GM21360 (cell line): ENCODE measurements around the gene APEH.

Experiments used
- ATAC-seq: cut with Tn5 transposase; IDR thresholded peaks from one replicate; pipeline ENCODE4 v1.9.1; 2021; ENCODE audit warnings: mild to moderate bottlenecking, moderate library complexity; ENCODE audit not compliant: unreplicated experiment

APEH gene

DNA sequence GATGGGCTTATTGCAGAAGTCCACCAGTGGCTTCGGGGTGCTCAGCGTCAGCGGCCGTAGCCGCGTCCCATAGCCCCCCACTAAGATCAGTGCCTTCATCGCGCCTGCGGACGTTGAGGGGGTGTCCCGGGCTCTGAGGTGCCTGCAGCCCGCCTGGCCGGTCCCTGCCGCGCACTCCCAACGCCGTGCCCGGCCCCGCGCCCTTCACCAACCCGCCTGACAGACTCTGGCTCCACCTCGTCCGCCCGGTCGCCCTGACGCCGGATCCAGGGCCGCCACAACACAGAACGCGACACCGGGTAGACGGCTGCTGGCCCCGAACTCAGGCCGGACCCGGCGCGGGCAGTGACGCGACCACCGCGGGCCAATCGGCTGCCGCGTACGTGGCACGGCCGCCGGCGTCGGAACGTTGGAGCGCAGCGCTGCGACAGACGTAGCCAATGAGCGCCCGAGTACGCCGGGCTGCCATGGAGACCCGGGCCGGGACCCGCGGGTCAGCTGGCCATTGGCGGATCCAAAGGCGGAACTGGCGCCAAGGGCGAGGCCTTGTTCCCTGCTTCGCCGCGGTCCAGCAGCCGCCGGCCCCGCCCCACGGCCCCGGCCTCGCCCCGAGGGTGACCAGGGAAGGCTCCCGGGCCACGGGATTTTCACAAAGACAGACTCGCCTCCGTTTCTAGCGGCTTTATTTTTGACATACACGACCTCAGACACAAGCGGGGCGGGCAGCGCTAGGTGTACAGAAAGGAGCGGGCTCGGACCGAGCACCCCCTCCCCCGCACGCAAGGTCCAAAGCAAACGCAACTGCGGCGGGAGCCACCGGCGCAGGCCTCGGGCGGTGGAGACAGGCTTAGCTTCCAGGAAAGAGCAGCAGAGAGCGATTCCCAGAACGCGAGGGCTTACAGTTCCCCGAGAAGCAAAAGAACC lies 49.7 kb downstream of the APEH start, which contains the start of gene GMPPB:
Gene GMPPB (minus strand): TSS at position 324 of the 924 bp plus-strand sequence. CDS start 225 bp downstream, at position 99.
- ATAC-seq: peak; percentile 76

DNA sequence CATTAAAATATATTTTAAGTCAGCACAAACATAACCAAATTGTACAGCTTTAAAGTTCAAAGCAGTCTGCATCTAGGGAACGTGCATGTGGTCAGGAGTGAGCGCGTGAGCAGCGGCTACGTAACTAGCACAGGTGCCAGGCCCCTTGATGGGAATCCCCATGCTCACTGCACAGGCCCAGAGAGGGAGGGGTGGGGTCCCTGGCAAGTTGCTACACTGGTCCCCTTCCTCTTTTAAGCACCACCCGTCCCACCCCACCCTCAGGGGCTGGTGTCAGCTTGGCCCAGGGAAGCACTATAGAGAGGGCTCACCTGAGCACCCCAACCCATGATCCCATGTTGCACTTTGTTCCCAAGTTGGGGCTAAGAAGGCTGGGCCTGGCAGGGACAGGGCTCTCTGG lies 50.4 kb downstream of the APEH start:
- no peak for ATAC-seq

GRCh38 chr3:49725906-49726681 lies 51.9 kb downstream of the APEH start:
- no peak for ATAC-seq

DNA sequence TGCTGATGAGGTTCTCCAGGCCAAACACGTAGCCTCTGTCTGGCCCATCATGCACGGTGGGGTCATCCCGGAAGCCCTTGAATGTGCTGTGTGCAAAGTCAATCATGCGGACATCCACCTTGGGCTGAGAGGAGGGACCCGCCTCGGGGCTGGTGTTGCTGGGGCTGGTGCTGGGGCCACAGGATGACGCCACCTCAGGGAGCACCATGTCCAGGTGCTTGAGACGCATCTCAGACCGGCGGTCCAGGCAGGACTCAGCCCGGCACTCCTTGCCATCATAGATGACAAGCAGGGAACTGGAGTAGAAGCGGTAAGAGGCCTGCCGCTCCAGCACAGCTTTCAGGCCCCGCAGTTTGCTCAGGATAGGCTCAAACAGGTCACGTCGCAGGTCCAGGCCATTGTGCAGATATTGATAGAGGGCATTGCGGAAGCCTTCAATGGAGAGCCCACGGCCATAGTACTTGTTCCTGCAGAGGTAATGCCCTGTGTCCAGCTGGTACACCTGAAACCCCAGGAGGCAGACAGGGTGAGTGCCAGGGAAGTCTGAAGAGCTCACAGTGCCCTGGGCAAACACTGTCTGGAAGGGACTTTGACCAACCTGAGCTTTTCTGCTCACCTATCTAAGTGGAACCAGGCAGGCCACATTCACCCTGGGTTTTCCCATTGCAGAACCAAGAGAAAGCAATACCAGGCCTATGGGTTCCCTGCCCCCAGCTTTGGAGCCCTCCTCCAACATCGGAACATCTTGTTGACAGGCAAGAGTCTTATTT lies 53.2 kb downstream of the APEH start:
- ATAC-seq: no peak

DNA sequence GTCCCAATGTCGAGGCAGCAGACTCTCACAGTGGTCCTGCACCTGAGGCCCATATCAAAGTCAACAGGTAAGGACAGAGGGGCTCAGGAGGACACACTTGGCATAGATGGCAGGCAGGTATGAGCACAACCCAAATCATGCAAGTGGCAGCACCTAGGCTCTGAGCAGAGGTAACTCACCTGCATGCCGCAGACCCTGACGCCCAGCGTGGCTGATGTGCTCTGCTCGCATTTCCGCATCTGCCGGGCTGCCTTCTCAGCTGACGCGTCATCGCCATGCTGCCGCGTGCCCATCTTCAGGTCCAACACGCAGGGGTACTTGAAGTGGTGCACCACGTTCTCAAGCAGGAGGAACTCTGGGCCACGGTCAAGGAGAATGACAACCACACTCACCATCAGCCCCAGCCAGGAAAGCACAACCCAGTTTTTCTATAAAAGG lies 53.8 kb downstream of the APEH start:
- ATAC-seq: no peak

- no peak for ATAC-seq
Measured at GRCh38 chr3:49729966-49730609, 55.9 kb downstream of the APEH start.

DNA sequence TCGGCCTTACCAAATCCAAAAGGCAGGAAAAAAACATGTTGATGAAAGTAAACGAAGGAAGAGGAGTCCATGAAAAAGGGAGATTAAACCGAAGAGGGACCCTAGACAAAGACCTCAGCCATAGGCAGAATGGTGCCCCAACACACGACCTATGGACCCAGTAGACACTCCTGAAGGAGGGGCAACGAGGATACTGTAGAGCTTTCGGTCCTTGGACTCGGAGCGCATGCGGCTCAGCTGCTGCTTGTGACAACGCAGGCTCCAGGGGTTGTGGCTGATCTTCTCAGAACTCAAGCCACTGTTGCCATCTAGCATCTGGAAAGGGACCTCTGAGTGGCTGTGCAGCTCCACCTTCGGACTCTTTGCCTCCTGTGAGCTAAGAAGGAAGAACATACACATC lies 58.4 kb downstream of the APEH start:
- no peak for ATAC-seq

DNA sequence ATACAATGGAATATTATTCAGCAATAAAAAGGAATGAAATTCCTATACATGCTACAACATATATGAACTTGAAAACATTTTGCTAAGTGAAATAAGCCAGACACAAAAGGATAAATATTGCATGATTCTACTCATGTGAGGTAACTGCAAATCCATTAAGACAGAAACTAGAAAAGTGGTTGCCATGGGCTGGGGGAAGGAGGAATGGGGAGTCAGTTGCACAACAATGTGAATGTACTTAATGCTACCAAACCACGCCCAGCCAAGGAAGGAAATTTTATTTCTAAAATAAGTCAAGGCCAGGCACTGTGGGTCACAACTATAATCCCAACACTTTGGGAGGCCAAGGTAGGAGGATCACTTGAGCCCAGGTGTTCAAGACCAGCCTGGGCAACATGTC lies 59.4 kb downstream of the APEH start:
- ATAC-seq: no peak
